Measurements from ENCODE around the gene UBE2G2.

The UBE2G2 gene

GRCh38 chr21:44723177-44724131 is 78.2 kb downstream of the UBE2G2 start:
- DNase-seq = no peak

DNA sequence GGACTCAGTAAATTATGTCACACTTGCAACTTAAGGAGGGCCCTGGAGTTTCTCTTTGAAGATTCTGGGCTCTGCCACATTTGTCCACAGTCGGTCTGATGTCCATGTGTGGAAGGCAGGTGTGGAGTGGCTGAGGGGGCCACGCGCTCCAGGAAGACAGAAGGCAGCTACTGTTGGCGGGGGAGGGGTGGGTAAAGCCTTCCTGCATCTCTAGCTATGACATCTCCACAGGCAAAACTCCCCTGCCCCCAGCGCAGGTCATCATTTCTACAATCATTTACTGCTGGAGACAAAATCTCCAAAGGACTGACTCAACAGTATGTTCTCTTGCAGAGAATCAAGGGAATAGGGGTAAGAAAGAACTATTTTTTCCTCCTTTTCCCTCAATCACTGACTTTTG is 78.9 kb downstream of the UBE2G2 start:
- no peak for DNase-seq

DNA sequence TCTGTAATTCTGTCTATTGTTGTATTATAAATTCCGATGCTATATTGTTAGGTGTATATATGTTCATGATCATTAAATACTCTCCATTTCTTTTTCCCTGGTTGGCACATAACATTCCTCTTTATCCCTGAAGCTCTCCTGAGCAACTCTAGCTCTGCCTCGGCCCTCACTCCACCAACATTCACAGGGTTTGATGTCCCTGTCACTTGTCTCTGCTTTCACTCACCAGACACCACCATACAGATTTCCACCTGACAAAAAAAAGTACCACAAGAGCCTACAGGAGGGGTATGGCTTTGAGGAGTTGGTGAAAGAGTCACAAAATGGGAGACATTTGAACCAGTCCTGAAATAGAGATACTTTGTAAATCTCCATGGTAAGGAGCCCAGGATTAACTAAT is 81.5 kb downstream of the UBE2G2 start:
- no peak for DNase-seq

Data from SIG-M5 (cell line).